ENCODE results near the gene KRTAP1-1.
"Not testable (repeated sequence)": the region's sequence is repeated elsewhere in the genome, so short reads cannot be mapped to it uniquely, and the experiment has no call there.

KRTAP1-1 gene

DNA sequence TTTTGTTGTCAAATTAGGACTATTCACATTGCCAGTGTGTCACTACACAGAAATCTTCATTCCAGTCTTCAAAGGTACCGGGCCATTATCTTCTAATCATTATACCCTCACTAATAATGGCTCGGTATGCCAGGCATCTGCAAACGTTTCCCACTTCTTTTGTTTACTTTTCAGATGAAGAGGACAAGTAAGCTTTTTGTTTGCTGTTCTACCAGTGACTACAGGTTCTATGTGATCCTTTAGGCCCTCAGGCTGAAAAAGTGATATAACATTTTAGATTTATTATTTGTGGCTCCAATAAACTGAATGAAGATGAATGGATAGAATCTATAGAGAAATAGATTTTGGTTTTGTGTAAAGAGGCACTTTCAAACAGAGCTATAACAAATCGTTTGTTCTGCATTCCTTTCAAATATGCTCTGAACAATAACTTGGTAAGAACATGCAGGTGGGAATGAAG lies 31.9 kb downstream of the KRTAP1-1 start:
- DNase-seq: no peak

DNA sequence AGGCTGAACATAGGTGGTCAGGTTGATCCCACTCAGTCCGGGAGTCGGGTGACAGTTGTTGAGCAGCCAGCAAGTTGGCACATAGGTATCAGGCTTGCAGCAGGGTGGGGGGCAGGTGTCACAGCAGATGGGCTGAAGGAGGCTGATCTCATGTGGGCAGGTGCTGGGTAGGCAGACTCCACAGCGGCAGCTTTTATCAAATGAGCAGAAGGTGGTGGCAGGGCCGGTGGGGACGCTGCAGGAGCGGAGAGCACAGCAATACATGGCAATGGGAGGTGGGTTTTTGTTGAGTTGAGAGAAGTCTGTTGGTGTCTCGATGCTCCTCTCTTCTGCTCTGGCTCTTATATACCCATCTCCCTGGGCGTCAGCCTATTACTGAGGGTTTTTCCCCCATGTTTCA lies 32.4 kb downstream of the KRTAP1-1 start, which contains the start of gene KRTAP3-1:
TSS of gene KRTAP3-1 (minus strand) at position 318 of the 400 bp plus-strand sequence. CDS start at position 264, 54 bp downstream.
- DNase-seq: no peak

DNA sequence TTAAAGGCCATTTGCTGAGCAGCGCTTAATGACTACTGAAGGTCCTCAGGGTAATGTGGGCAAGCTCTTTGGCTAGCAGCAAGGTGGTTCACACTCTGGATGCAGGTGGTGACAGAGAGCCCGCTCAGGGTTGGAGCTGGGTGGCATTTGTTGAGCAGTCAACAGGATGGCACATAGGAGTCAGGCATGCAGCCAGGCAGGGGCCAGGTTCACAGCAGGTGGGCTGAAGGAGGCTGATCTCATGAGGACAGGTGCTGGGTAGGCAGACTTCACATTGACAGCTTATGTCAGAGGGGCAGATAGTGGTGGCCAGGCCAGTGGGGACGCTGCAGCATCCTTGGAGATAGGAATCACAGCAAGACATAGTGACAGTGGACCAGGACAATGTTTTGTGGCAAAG lies 36.9 kb downstream of the KRTAP1-1 start:
- DNase-seq: no peak

DNA sequence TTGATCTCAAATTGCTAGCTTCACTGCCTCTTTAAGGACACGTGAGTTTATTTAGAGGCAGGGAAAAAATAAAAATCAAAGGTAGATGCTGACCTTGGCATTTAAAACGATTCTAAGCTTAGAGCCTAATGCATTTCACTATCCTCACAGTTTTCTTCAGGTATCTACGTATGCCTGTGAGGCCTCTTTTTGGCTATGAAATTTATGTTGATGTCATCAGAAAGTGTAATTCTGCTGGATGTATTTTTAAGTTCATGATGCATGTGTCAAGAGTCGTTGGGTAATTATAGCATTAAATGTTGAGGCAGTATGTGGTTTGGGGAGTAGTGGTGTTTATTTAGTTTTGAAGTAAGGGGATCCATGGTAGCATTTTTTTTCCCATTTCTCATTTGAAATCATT lies 37.3 kb downstream of the KRTAP1-1 start:
- DNase-seq: no peak

DNA sequence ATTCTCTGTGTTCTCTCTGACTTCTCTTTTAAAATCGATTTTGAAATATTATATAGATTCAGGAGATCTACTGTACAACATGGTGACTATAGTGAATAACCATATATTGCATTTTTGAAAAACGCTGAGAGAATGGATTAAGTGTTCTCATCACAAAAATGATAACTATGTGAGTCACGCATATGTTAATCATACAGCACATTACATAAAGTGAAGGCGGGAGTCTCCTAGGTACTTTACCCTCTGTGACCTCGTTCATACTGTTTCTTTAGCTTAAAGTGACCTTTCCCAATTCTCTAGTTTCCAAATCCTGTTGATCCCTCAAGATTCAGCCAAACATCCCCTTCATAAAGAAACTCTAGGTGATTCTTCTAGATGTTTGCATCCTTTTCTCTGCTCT lies 38.4 kb downstream of the KRTAP1-1 start:
- DNase-seq: no peak

DNA sequence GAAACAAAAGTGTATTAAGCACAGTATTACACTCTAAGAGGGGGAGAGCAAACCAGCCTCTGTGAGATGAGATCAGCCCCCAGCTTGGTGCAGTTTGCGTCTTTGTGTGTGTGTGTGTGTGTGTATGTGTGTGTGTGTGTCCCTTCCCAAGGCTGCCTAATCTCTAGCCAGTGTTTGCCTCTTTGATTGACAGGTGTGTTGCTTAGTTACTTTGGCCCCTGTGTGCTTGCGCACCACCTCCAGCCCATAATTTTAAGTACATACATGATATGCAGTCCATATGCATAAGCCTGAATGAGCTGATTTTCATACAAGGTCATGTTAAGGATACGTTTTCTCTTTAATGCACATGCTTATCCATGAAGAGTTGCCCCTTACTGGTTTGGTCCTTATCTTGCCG lies 39.5 kb downstream of the KRTAP1-1 start:
- no peak for DNase-seq

DNA sequence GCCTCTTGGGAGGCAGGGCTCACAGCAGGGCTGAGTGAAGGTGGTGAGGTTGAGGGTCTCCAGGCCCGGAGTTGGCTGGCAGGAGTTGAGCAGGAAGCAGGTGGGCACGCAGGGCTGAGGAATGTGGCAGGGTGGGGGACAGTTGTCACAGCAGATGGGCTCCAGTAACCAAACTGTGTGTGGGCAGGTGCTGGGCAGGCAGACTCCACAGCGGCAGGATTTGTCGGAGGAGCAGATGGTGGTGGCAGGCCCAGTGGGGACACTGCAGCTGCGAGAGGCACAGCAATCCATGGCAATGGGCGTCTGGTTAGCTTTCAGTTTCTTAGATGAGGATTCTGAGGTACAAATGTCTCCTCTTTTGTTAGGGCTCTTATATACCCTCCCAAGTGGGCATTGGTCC lies 41.7 kb downstream of the KRTAP1-1 start, which contains the start of gene KRTAP3-2:
TSS of gene KRTAP3-2 (minus strand) at position 344 of the 400 bp plus-strand sequence. CDS start at position 291, 53 bp downstream.
- DNase-seq: not testable (repeated sequence)

DNA sequence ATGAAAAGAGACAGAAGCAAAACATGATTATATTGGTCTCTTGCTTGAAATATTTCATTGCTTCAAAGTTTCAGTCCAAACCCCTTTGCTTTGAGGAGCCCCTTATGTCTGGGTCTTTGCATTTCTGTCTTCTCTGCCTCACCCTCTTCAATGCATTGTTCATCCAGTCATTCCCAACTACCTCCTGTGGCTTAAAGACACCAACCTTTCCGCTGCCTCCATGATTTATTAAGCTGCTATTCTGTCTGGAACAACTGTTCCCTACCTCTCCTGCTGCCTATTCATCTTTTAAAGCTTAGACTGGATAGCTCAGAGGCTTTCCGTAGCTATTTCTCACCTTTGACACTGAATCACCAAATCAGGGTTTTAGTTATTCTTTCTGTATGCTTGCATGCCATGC lies 43.9 kb downstream of the KRTAP1-1 start:
- no peak for DNase-seq

GRCh38 chr17:40996829-40997228 lies 44.4 kb downstream of the KRTAP1-1 start:
- DNase-seq: no peak

GRCh38 chr17:40995116-40995515 lies 46.1 kb downstream of the KRTAP1-1 start:
- no peak for DNase-seq

DNA sequence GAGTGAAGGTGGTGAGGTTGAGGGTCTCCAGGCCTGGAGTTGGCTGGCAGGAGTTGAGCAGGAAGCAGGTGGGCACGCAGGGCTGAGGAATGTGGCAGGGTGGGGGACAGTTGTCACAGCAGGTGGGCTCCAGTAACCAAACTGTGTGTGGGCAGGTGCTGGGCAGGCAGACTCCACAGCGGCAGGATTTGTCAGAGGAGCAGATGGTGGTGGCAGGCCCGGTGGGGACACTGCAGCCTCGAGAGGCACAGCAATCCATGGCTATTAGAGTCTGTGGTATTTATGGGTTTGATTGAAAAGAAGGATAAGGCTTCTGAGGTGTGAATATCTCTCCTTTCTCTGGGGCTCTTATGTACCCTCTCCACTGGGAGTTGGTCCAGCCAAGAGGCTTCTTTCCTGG lies 47.4 kb downstream of the KRTAP1-1 start, which contains the start of gene KRTAP3-3:
TSS of gene KRTAP3-3 (minus strand) at position 326 of the 400 bp plus-strand sequence. CDS start at position 259, 67 bp downstream.
- DNase-seq: peak; percentile 41

DNA sequence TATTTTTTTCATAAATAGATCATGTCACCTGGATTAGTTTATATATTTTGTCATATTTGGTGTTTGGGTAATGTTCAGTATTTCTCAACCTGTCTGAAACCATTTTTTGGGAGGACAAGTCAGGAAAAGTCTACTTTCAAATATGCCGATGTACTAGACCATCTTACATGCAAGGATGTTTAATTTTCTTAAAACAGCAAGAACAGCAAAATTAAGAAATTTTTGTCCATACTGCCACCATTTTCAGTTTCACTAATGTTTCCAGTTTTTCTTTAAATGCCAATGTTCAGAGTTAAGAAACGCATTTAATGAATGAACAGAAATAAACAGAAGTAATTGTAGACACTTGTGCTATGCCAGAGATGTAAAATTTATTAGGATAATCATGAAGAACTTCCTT lies 48.2 kb downstream of the KRTAP1-1 start:
- no peak for DNase-seq

- DNase-seq: no peak
These were observed 48.6 kb downstream of the KRTAP1-1 start for GRCh38 chr17:40992666-40993065.

Measured in NCI-H1417 treated with DMSO at 0.1 percent for 48 hours (cell line).